ENCODE data around the gene ZNF205.

DNA sequence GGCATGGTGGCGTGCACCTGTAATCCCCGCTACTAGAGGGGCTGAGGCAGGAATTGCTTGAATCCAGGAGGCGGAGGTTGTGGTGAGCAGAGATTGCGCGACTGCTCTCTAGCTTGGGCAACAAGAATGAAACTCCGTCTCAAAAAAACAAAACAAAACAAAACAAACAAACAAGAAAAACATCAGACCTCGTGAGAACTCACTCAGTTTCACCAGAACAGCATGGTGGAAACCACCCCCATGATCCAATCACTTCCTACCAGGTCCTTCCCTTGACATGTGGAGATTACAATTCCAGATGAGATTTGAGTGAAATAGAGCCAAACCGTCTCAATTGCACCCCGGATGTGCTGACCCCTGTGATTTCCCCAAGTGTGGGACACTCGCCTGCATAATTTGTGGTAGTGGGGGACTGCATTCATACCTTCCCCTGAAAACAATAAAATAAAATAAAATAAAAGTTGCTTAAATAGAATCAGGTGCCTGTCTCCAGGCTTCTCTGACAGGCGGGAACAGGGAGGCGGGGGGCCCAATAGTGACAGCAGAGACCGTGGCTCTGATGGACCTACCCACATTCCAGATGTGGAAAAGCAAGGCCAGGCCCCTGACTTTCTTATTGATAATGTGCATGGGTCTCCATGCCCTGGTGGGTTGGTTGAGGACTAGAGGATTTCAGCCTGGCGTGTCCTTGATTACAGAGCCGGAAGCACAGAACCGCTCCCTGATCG lies 26.4 kb upstream of the ZNF205 start:
- TF ChIP-seq ZNF324 (tag by site-specific recombination; IDR thresholded peaks at IDR 0.05) (no peak), ZNF658 (tag by site-specific recombination; IDR thresholded peaks at IDR 0.05) (no peak), ZNF670 (tag by site-specific recombination; IDR thresholded peaks at IDR 0.05; ENCODE audit: low read depth) (no peak), SP2 (tag by site-specific recombination; IDR thresholded peaks at IDR 0.05) (no peak), ZNF639 (tag by site-specific recombination; IDR thresholded peaks at IDR 0.05) (no peak), ZNF580 (tag by site-specific recombination; IDR thresholded peaks at IDR 0.05) (no peak), PBX3 (CRISPR knock-in tag; IDR thresholded peaks at IDR 0.05) (no peak), ZNF114 (tag by site-specific recombination; IDR thresholded peaks at IDR 0.05) (no peak), ZBTB7A (tag by site-specific recombination; IDR thresholded peaks at IDR 0.05; ENCODE audit: low read depth) (no peak), ZNF175 (tag by site-specific recombination; IDR thresholded peaks at IDR 0.05) (no peak), ZNF785 (tag by site-specific recombination; IDR thresholded peaks at IDR 0.05) (no peak)
- TF ChIP-seq, protein P1, sequence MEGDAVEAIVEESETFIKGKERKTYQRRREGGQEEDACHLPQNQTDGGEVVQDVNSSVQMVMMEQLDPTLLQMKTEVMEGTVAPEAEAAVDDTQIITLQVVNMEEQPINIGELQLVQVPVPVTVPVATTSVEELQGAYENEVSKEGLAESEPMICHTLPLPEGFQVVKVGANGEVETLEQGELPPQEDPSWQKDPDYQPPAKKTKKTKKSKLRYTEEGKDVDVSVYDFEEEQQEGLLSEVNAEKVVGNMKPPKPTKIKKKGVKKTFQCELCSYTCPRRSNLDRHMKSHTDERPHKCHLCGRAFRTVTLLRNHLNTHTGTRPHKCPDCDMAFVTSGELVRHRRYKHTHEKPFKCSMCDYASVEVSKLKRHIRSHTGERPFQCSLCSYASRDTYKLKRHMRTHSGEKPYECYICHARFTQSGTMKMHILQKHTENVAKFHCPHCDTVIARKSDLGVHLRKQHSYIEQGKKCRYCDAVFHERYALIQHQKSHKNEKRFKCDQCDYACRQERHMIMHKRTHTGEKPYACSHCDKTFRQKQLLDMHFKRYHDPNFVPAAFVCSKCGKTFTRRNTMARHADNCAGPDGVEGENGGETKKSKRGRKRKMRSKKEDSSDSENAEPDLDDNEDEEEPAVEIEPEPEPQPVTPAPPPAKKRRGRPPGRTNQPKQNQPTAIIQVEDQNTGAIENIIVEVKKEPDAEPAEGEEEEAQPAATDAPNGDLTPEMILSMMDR (tag by site-specific recombination; IDR thresholded peaks at IDR 0.05), result no peak
- TF ChIP-seq, protein P2, sequence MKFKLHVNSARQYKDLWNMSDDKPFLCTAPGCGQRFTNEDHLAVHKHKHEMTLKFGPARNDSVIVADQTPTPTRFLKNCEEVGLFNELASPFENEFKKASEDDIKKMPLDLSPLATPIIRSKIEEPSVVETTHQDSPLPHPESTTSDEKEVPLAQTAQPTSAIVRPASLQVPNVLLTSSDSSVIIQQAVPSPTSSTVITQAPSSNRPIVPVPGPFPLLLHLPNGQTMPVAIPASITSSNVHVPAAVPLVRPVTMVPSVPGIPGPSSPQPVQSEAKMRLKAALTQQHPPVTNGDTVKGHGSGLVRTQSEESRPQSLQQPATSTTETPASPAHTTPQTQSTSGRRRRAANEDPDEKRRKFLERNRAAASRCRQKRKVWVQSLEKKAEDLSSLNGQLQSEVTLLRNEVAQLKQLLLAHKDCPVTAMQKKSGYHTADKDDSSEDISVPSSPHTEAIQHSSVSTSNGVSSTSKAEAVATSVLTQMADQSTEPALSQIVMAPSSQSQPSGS (tag by site-specific recombination; IDR thresholded peaks at IDR 0.05; ENCODE audit: low read depth), result no peak
- TF ChIP-seq, protein P3, sequence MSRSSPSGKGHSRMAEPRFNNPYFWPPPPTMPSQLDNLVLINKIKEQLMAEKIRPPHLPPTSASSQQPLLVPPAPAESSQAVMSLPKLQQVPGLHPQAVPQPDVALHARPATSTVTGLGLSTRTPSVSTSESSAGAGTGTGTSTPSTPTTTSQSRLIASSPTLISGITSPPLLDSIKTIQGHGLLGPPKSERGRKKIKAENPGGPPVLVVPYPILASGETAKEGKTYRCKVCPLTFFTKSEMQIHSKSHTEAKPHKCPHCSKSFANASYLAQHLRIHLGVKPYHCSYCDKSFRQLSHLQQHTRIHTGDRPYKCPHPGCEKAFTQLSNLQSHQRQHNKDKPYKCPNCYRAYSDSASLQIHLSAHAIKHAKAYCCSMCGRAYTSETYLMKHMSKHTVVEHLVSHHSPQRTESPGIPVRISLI (tag by site-specific recombination; IDR thresholded peaks at IDR 0.05), result no peak
